ENCODE measurements around the gene ABHD12. TPM values are rescaled to one million over a fixed set of nuclear protein-coding genes. Genes with fewer than 3 reads are reported as not detected.

Gene ABHD12
- total RNA-seq, 2 experiments from 2014 or later: 27.9 to 29.2 TPM

- Mint-ChIP-seq H3K36me3 (peaks cover 8% of the 10 kb centered on the region), H3K4me1 (peaks cover 7% of the 10 kb centered on the region), H3K27ac (no peak overlapping the region), H3K9me3 (ENCODE audit: low read depth) (peaks cover 12% of the 10 kb centered on the region), H3K4me3 (no peak overlapping the region), H3K27me3 (peaks cover 12% of the 10 kb centered on the region)
- CTCF ChIA-PET: interaction anchor here (0.7 to 4.1 kb wide), 20 partner anchors 10 to 404 kb away, joined by 3 to 28 read pairs (median 4); partner anchors contain the start of genes GINS1 and PYGB
- DNase-seq: peak; percentile 45
- peak; percentile 51 for ATAC-seq
Observed at GRCh38 chr20:25399037-25399430, 8.4 kb upstream of the ABHD12 start.

- Mint-ChIP-seq H3K4me3 (no peak overlapping the region), H3K36me3 (peaks cover 8% of the 10 kb centered on the region), H3K27me3 (peaks cover 12% of the 10 kb centered on the region), H3K9me3 (ENCODE audit: low read depth) (peaks cover 11% of the 10 kb centered on the region), H3K27ac (no peak overlapping the region), H3K4me1 (peaks cover 7% of the 10 kb centered on the region)
- no peak for ATAC-seq
- CTCF ChIA-PET: interaction anchor here (0.8 to 4.1 kb wide), 18 partner anchors 10 to 404 kb away, joined by 3 to 28 read pairs (median 4); partner anchors contain the start of genes GINS1 and PYGB
- DNase-seq: no peak
Observed at GRCh38 chr20:25398376-25399036, 7.9 kb upstream of the ABHD12 start.

- no peak for DNase-seq
- Mint-ChIP-seq H3K36me3 (peaks cover 4% of the 10 kb centered on the region), H3K4me3 (no peak overlapping the region), H3K27ac (no peak overlapping the region), H3K9me3 (ENCODE audit: low read depth) (peaks cover 6% of the 10 kb centered on the region), H3K4me1 (peaks cover 7% of the 10 kb centered on the region), H3K27me3 (peaks cover 12% of the 10 kb centered on the region)
- no peak for ATAC-seq
- CTCF ChIA-PET: interaction anchor here (1.6 to 4.1 kb wide), 4 partner anchors 88 to 403 kb away, joined by 3 to 28 read pairs (median 20); no protein-coding TSS in a partner anchor
Observed at GRCh38 chr20:25397821-25398220, 7.2 kb upstream of the ABHD12 start.

- DNase-seq: no peak
- no peak overlapping the region for H3K4me3 Mint-ChIP-seq
- H3K4me1 Mint-ChIP-seq: peaks cover 7% of the 10 kb centered on the region
- peaks cover 12% of the 10 kb centered on the region for H3K27me3 Mint-ChIP-seq
- ATAC-seq: no peak
- CTCF ChIA-PET: interaction anchor here (0.6 to 4.1 kb wide), 3 partner anchors 72 to 102 kb away, joined by 4 to 28 read pairs (median 27); no protein-coding TSS in a partner anchor
- no peak overlapping the region for H3K27ac Mint-ChIP-seq
- H3K9me3 Mint-ChIP-seq (ENCODE audit: low read depth): no peaks in the 10 kb centered on the region
- no peaks in the 10 kb centered on the region for H3K36me3 Mint-ChIP-seq
Observed at GRCh38 chr20:25397096-25397495, 6.5 kb upstream of the ABHD12 start.

GRCh38 chr20:25394996-25395395 is 4.4 kb upstream of the ABHD12 start:
- ATAC-seq (no peak), DNase-seq (no peak)
- peaks cover 8% of the 10 kb centered on the region for H3K27me3 Mint-ChIP-seq
- H3K9me3 Mint-ChIP-seq (ENCODE audit: low read depth): no peaks in the 10 kb centered on the region
- H3K36me3 Mint-ChIP-seq: no peaks in the 10 kb centered on the region
- CTCF ChIA-PET: interaction anchor here (0.7 to 1.4 kb wide), 3 partner anchors 10 to 147 kb away, joined by 3 to 4 read pairs (median 3); partner anchors contain the start of genes GINS1 and PYGB
- H3K4me3 Mint-ChIP-seq: no peak overlapping the region
- no peak overlapping the region for H3K27ac Mint-ChIP-seq
- H3K4me1 Mint-ChIP-seq: peaks cover 11% of the 10 kb centered on the region

GRCh38 chr20:25394276-25394675 is 3.6 kb upstream of the ABHD12 start:
- DNase-seq (no peak), ATAC-seq (no peak)
- peaks cover 15% of the 10 kb centered on the region for H3K4me1 Mint-ChIP-seq
- H3K36me3 Mint-ChIP-seq: no peaks in the 10 kb centered on the region
- H3K9me3 Mint-ChIP-seq (ENCODE audit: low read depth): no peaks in the 10 kb centered on the region
- CTCF ChIA-PET: no interaction called here
- H3K27ac Mint-ChIP-seq: no peak overlapping the region
- no peak overlapping the region for H3K4me3 Mint-ChIP-seq
- H3K27me3 Mint-ChIP-seq: peaks cover 8% of the 10 kb centered on the region

GRCh38 chr20:25389858-25390537 is 637 bp downstream of the ABHD12 start:
- CTCF ChIA-PET: interaction anchor here (1.3 kb wide), 1 partner anchor 17 kb away, joined by 6 read pairs; the partner anchor contains the start of gene GINS1
- peak overlapping the region; percentile 78 for H3K4me3 Mint-ChIP-seq
- no peaks in the 10 kb centered on the region for H3K27me3 Mint-ChIP-seq
- peak; percentile 6 for ATAC-seq
- H3K27ac Mint-ChIP-seq: no peak overlapping the region
- H3K36me3 Mint-ChIP-seq: peaks cover 5% of the 10 kb centered on the region
- no peaks in the 10 kb centered on the region for H3K9me3 Mint-ChIP-seq (ENCODE audit: low read depth)
- H3K4me1 Mint-ChIP-seq: peaks cover 18% of the 10 kb centered on the region
- peak; percentile 47 for DNase-seq

GRCh38 chr20:25389401-25389857 is 1.2 kb downstream of the ABHD12 start:
- Mint-ChIP-seq H3K4me3 (peak overlapping the region; percentile 78), H3K27me3 (no peaks in the 10 kb centered on the region), H3K4me1 (peaks cover 20% of the 10 kb centered on the region), H3K9me3 (ENCODE audit: low read depth) (no peaks in the 10 kb centered on the region), H3K27ac (peak overlapping the region; percentile 30), H3K36me3 (peaks cover 5% of the 10 kb centered on the region)
- CTCF ChIA-PET: no interaction called here
- ATAC-seq (no peak), DNase-seq (no peak)

- DNase-seq: no peak
- Mint-ChIP-seq H3K27me3 (no peaks in the 10 kb centered on the region), H3K36me3 (peaks cover 4% of the 10 kb centered on the region), H3K9me3 (ENCODE audit: low read depth) (no peaks in the 10 kb centered on the region), H3K4me1 (peaks cover 9% of the 10 kb centered on the region), H3K27ac (no peak overlapping the region), H3K4me3 (no peak overlapping the region)
- CTCF ChIA-PET: no interaction called here
- ATAC-seq: no peak
Observed at GRCh38 chr20:25382704-25383370, 7.8 kb downstream of the ABHD12 start.

GRCh38 chr20:25380945-25381614 is 9.6 kb downstream of the ABHD12 start:
- no peak overlapping the region for H3K4me3 Mint-ChIP-seq
- H3K27ac Mint-ChIP-seq: no peak overlapping the region
- no peaks in the 10 kb centered on the region for H3K27me3 Mint-ChIP-seq
- peaks cover 5% of the 10 kb centered on the region for H3K4me1 Mint-ChIP-seq
- ATAC-seq (no peak), DNase-seq (no peak)
- H3K9me3 Mint-ChIP-seq (ENCODE audit: low read depth): no peaks in the 10 kb centered on the region
- peaks cover 4% of the 10 kb centered on the region for H3K36me3 Mint-ChIP-seq
- CTCF ChIA-PET: no interaction called here

- no peak overlapping the region for H3K27ac Mint-ChIP-seq
- ATAC-seq (no peak), DNase-seq (no peak)
- H3K36me3 Mint-ChIP-seq: peaks cover 9% of the 10 kb centered on the region
- H3K9me3 Mint-ChIP-seq (ENCODE audit: low read depth): no peaks in the 10 kb centered on the region
- H3K4me3 Mint-ChIP-seq: no peak overlapping the region
- peaks cover 9% of the 10 kb centered on the region for H3K4me1 Mint-ChIP-seq
- CTCF ChIA-PET: no interaction called here
- no peaks in the 10 kb centered on the region for H3K27me3 Mint-ChIP-seq
Observed at GRCh38 chr20:25378884-25379733, 11.5 kb downstream of the ABHD12 start.

GRCh38 chr20:25378189-25378883 is 12.3 kb downstream of the ABHD12 start:
- Mint-ChIP-seq H3K4me3 (no peak overlapping the region), H3K9me3 (ENCODE audit: low read depth) (no peaks in the 10 kb centered on the region), H3K4me1 (peaks cover 12% of the 10 kb centered on the region), H3K27me3 (no peaks in the 10 kb centered on the region), H3K27ac (no peak overlapping the region), H3K36me3 (peaks cover 13% of the 10 kb centered on the region)
- no peak for ATAC-seq
- no peak for DNase-seq
- CTCF ChIA-PET: no interaction called here
